Esophagus muscularis mucosa (tissue), 4 donors: ENCODE data around the gene LMAN2. TPM values are rescaled to one million over a fixed set of nuclear protein-coding genes. Genes with fewer than 3 reads are reported as not detected.

Experiments
- DNase-seq: peaks from one replicate; pipeline ENCODE4 v3.0.0-alpha.2; 2017; ENCODE audit errors: extremely low spot score
- H3K27ac ChIP-seq, 4 donors: fragments of 200-600 bp; sonication (generic); replicated peaks in 1 of 4; 1 replicate in 3 of 4; 2 replicates in 1 of 4; pipeline ENCODE4 v1.5.1; 2016 to 2019; ENCODE audit warnings: mild to moderate bottlenecking in 1 of 4
- H3K27me3 ChIP-seq, 4 donors: fragments of 200-600 bp; sonication (generic); one replicate each; pipeline versions ENCODE4 v1.5.1 to v1.6.0; 2016 to 2019
- H3K36me3 ChIP-seq, 4 donors: fragments of 200-600 bp; sonication (generic); one replicate each; pipeline ENCODE4 v1.5.1; 2016 to 2019
- H3K4me1 ChIP-seq, 4 donors: fragments of 200-600 bp; sonication (generic); one replicate each; pipeline ENCODE4 v1.5.1; 2016 to 2019
- H3K4me3 ChIP-seq, 4 donors: fragments of 200-600 bp; sonication (generic); 1 replicate in 2 of 4; 2 replicates in 2 of 4; pipeline ENCODE4 v1.5.1; 2016 to 2019; ENCODE audit warnings: mild to moderate bottlenecking in 4 of 4, moderate library complexity in 1 of 4
- H3K9me3 ChIP-seq, 4 donors: fragments of 200-600 bp; sonication (generic); 1 replicate in 3 of 4; 2 replicates in 1 of 4; pipeline ENCODE4 v1.5.1; 2016 to 2019
- EP300 ChIP-seq: sonication (generic); formaldehyde crosslinking; IDR thresholded peaks from one replicate; pipeline ENCODE4 v1.6.1; 2017; ENCODE audit warnings: antibody characterized with exemption
- POLR2A ChIP-seq: fragments of 450-650 bp; IDR thresholded peaks from one replicate; pipeline ENCODE4 v1.6.1; 2017; ENCODE audit warnings: antibody characterized with exemption, moderate library complexity, mild to moderate bottlenecking, low read depth
- POLR2AphosphoS5 ChIP-seq, 2 donors: sonication (generic); formaldehyde crosslinking; IDR thresholded peaks; one replicate each; pipeline ENCODE4 v1.6.1; 2017; ENCODE audit warnings: antibody characterized with exemption in 2 of 2
- WGBS: methylation state at CpG from one replicate; pipeline ENCODE4 v1.1.5; 2018; 5-methylcytosine and 5-hydroxymethylcytosine counted together
- intact Hi-C: fragments of 100-400 bp; cut with DNase I; formaldehyde crosslinking; loops from one replicate; pipeline ENCODE4 v1.15.1; 2023
- total RNA-seq, 4 donors: library from RNA; depleted of rRNA; stranded (reverse); fragments of >200 nt; gene quantifications; one replicate each; pipeline versions ENCODE4 v1.1.0 to v1.2.1, GENCODE V29; 2016
- TF ChIP-seq, protein P1 (sequence below), 3 experiments: fragments of 200-600 bp in 2 of 3; fragments of 450-650 bp in 1 of 3; sonication (generic) in 2 of 3; IDR thresholded peaks; one replicate each; pipeline ENCODE4 v1.5.1; 2017 to 2019; ENCODE audit warnings: antibody characterized with exemption in 3 of 3, mild to moderate bottlenecking in 2 of 3, moderate library complexity in 1 of 3

LMAN2 gene
- total RNA-seq, 4 donors from 2014 or later: 95.1 to 168 (median 128) TPM

DNA sequence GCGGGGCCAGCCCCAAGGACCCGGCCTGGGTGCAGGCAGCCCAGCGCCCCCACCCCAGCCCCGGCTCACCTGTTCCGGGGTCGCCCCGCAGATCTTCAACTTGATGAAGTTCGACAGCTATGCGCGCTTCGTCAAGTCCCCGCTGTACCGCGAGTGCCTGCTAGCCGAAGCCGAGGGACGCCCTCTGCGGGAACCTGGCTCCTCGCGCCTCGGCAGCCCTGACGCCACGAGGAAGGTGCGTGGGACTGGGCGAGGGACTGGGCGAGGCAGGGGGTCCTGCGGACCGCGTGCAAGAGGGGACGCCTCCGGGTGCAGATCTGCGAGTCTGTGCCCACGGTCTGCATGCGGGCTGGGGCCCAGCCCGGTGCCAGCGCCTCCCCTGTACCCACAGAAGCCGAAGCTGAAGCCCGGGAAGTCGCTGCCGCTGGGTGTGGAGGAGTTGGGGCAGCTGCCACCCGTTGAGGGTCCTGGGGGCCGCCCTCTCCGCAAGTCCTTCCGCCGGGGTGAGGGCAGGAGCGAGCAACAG lies 15.9 kb upstream of the LMAN2 start:
- H3K9me3 ChIP-seq: no peaks in the 10 kb centered on the region
- intact Hi-C loops: no loop called here
- peaks cover 0 to 6% (median 0%) of the 10 kb centered on the region in 4 donors for H3K36me3 ChIP-seq
- peak overlapping the region; percentile 52 to 66 (median 58) for H3K4me3 ChIP-seq
- H3K4me1 ChIP-seq: peaks cover 38 to 78% (median 65%) of the 10 kb centered on the region in 4 donors
- TF ChIP-seq, protein P1, sequence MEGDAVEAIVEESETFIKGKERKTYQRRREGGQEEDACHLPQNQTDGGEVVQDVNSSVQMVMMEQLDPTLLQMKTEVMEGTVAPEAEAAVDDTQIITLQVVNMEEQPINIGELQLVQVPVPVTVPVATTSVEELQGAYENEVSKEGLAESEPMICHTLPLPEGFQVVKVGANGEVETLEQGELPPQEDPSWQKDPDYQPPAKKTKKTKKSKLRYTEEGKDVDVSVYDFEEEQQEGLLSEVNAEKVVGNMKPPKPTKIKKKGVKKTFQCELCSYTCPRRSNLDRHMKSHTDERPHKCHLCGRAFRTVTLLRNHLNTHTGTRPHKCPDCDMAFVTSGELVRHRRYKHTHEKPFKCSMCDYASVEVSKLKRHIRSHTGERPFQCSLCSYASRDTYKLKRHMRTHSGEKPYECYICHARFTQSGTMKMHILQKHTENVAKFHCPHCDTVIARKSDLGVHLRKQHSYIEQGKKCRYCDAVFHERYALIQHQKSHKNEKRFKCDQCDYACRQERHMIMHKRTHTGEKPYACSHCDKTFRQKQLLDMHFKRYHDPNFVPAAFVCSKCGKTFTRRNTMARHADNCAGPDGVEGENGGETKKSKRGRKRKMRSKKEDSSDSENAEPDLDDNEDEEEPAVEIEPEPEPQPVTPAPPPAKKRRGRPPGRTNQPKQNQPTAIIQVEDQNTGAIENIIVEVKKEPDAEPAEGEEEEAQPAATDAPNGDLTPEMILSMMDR (IDR thresholded peaks at IDR 0.05): no peak
- TF ChIP-seq POLR2A (no peak), POLR2AphosphoS5 (IDR thresholded peaks at IDR 0.05) (no peak), EP300 (no peak)
- H3K27ac ChIP-seq: peak overlapping the region; percentile 90 to 95 (median 93)
- no peak for DNase-seq
- no peaks in the 10 kb centered on the region for H3K27me3 ChIP-seq
- 58% methylated on average over 11 of the region's 46 CpGs for WGBS

DNA sequence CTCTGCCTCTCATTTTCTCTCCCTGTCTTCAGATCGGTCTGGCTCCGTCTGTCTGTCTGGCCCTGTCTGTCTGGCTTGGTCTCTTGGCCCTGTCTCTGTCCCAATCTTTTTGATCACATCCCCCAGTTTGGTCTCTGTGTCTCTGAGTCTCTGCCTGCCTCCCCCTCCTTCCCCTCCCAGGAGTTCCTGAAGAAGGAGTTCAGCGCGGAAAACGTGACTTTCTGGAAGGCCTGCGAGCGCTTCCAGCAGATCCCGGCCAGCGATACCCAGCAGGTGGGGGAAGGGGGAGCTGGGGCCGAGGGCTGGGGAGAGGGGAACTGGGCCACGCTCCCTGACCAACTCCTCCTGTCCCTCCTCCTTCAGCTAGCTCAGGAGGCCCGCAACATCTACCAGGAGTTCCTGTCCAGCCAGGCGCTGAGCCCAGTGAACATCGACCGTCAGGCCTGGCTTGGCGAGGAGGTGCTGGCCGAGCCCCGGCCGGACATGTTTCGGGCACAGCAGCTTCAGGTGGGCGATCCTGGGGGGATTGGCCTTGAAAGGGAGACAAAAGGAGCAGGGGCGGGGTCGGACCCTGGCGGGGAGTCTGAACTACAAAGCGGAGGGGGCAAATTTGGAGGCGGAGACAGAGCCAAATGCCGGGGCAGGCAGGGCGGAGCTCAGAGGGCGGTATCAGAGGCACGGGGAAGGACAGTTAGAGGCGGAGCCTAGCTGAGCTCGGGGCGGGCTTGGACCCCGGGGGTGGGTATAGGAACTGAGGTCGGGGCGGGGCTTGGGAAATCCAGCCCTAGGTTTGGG lies 15.3 kb upstream of the LMAN2 start:
- Histone ChIP-seq H3K36me3 (peaks cover 0 to under 1% (median 0%) of the 10 kb centered on the region in 4 donors), H3K4me3 (peak overlapping the region; percentile 52 to 66 (median 58)), H3K27me3 (no peaks in the 10 kb centered on the region), H3K9me3 (no peaks in the 10 kb centered on the region), H3K4me1 (peaks cover 38 to 78% (median 61%) of the 10 kb centered on the region in 4 donors), H3K27ac (peak overlapping the region; percentile 90 to 95 (median 93))
- WGBS: 17% methylated on average over 18 of the region's 36 CpGs
- TF ChIP-seq EP300: no peak
- TF ChIP-seq POLR2AphosphoS5 (IDR thresholded peaks at IDR 0.05): peak; percentile 68 to 70
- intact Hi-C loops: no loop called here
- peak; percentile 94 for DNase-seq

DNA sequence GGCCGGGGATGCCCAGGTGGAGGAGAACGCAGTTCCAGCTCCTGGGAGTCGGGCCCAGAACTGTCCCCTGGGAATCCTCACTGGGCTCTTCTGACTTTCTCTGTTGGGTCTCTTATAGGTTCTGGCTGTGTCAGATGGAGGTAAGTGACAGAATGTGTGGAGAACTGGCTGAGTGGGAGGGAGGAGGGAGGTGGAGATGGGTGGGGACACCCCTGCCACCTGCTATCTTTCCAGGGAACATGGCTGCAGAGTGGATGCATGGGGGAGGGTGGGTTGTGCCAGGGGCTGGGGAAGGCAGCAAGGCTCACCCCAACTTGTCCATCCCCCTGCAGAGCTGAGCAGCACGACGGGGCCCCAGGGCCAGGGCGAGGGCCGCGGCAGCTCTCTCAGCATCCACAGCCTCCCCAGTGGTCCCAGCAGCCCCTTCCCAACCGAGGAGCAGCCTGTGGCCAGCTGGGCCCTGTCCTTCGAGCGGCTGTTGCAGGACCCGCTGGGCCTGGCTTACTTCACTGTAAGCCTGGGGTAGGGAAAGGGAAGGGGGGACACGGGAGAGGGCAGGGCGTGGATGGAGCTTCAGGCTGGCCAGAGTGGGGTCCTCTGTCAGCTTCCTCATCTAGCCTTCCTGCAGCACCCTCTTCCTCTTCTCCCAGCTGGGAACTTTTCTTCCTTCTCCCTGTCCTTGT lies 14.5 kb upstream of the LMAN2 start:
- intact Hi-C loops: no loop called here
- Histone ChIP-seq H3K9me3 (no peaks in the 10 kb centered on the region), H3K36me3 (no peaks in the 10 kb centered on the region), H3K4me3 (peak overlapping the region; percentile 52 to 66 (median 58)), H3K27me3 (no peaks in the 10 kb centered on the region), H3K4me1 (peaks cover 35 to 71% (median 54%) of the 10 kb centered on the region in 4 donors), H3K27ac (peak overlapping the region; percentile 90 to 95 (median 93))
- no peak for TF ChIP-seq POLR2AphosphoS5 (IDR thresholded peaks at IDR 0.05)
- TF ChIP-seq POLR2A: no peak
- TF ChIP-seq EP300: no peak
- TF ChIP-seq, protein P1 (IDR thresholded peaks at IDR 0.05): no peak
- no peak for DNase-seq
- WGBS: 56% methylated on average over 10 of the region's 14 CpGs

DNA sequence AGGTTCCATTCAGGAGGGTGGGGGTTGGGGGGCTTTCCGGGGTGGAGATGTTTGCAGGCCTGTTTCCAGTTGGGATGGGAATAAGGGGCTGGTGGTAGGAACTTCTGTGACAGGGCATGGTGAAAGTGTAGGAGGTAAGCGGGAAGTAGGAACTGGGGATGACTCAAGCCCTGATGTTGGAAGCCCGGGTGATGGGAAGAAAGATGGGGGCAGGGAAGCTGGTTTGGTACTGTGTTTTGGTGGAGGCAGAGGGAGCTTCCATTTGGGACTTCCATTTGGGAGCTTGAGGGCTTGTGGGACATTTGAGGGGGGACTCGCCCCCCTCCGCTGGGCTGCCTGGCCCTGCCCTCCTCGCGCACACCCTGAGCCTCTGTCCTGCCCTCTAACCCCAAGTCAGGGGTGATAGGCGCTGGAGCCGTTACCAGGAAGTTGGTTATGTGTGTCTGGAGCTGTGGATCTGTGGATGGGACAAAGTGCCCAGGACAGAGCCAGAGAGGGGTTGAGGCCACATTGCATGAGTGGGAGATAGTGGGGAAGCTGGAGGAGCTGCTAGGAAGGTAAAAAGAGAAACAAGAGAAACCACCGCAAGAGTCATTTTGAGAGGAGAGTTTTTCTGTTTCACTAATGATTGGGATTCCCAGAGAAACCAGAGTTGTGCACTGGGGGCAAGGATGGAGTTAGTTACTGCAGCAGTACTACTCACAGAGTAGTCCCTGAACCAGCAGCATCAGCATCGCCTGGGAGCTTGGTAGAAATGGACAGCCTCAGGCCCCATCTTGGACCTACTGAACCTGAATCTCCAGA lies 12.9 kb upstream of the LMAN2 start:
- no peaks in the 10 kb centered on the region for H3K36me3 ChIP-seq
- H3K4me3 ChIP-seq: no peak overlapping the region
- TF ChIP-seq POLR2AphosphoS5 (IDR thresholded peaks at IDR 0.05) (no peak), POLR2A (no peak), EP300 (no peak)
- TF ChIP-seq, protein P1 (IDR thresholded peaks at IDR 0.05): no peak
- intact Hi-C loops: no loop called here
- peaks cover 32 to 60% (median 47%) of the 10 kb centered on the region in 4 donors for H3K4me1 ChIP-seq
- no peak for DNase-seq
- H3K27ac ChIP-seq: no peak overlapping the region
- no peaks in the 10 kb centered on the region for H3K27me3 ChIP-seq
- H3K9me3 ChIP-seq: no peaks in the 10 kb centered on the region
- WGBS: 85% methylated on average over 11 of the region's 11 CpGs
